GM20000 (cell line): ENCODE measurements around the gene FBN2.
"Not testable (repeated sequence)": the region's sequence is repeated elsewhere in the genome, so short reads cannot be mapped to it uniquely, and the experiment has no call there.

Experiments
- DNase-seq: peaks from one replicate; pipeline ENCODE4 v3.0.0; 2012; ENCODE audit warnings: low spot score
- TF ChIP-seq, protein P1 (sequence below): IDR thresholded peaks from 2 replicates; pipeline ENCODE4 v1.5.1; 2012; ENCODE audit warnings: mild to moderate bottlenecking, control low read depth; ENCODE audit errors: extremely low read depth, missing control alignments

FBN2 gene

DNA sequence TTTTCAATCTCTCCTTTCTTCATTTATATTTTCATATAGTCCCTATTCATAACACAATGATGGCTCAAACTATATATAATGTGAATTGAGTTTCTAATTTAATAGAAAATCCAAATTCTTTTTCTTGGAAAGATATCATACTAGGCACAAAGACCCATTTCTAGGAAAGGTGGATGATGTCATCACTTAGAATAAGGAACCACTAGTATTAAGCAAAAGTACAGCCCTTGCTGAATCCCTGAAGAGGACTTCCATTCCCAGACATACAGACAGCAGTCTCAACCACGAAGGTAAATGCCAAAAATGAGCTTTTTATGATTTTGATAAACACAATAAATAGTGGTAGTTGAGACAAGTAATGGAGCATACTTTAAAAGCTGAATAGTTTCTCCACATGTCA lies 210.0 kb downstream of the FBN2 start:
- no peak for DNase-seq
- TF ChIP-seq, protein P1, sequence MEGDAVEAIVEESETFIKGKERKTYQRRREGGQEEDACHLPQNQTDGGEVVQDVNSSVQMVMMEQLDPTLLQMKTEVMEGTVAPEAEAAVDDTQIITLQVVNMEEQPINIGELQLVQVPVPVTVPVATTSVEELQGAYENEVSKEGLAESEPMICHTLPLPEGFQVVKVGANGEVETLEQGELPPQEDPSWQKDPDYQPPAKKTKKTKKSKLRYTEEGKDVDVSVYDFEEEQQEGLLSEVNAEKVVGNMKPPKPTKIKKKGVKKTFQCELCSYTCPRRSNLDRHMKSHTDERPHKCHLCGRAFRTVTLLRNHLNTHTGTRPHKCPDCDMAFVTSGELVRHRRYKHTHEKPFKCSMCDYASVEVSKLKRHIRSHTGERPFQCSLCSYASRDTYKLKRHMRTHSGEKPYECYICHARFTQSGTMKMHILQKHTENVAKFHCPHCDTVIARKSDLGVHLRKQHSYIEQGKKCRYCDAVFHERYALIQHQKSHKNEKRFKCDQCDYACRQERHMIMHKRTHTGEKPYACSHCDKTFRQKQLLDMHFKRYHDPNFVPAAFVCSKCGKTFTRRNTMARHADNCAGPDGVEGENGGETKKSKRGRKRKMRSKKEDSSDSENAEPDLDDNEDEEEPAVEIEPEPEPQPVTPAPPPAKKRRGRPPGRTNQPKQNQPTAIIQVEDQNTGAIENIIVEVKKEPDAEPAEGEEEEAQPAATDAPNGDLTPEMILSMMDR = no peak

DNA sequence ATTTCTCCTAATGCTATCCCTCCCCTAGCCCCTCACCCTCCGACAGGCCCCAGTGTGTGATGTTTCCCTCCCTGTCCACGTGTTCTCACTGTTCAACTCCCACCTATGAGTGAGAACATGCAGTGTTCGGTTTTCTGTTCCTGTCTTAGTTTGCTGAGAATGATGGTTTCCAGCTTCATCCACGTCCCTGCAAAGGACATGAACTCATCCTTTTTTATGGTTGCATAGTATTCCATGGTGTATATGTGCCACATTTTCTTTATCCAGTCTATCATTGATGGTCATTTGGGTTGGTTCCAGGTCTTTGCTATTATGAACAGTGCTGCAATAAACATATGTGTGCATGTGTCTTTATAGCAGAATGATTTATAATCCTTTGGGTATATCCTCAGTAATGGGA lies 216.6 kb downstream of the FBN2 start:
- DNase-seq = not testable (repeated sequence)

DNA sequence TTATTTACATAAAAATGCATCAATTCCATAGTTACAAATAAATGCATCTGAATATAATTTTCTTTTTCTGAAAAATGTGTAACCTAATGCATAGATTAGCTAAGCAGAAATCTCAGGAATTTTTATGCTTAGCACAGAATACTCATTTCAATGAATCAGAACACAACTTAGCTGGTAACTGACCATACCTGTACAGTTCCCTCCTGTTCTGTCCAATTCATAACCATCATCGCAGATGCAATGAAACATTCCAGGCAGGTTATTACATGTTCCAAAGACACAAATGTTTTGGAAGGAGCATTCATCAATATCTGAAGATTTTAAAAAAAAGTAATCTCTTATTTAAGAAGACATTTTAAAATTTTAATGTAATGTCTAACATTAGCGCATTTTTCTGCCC lies 219.4 kb downstream of the FBN2 start:
- no peak for DNase-seq
- TF ChIP-seq, protein P1 = no peak

DNA sequence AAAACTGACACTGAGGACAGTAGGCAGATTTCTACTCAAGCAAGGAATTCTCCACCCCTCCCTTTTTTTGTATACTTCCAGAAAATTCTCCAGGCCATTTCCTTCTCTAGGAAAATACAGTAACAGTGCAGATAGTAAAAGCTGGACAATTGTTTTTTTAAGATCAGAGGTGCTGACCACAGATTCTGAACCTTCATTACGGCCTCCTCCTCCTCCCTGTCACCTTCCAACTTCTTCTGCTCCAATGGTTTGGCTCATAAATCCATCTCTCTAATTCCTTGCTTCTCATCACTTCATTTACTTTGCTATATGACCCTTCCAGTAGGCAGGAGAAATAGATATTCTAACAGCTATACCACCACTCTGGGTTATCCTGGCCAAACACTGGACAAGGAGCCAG lies 220.6 kb downstream of the FBN2 start:
- TF ChIP-seq, protein P1 = no peak

DNA sequence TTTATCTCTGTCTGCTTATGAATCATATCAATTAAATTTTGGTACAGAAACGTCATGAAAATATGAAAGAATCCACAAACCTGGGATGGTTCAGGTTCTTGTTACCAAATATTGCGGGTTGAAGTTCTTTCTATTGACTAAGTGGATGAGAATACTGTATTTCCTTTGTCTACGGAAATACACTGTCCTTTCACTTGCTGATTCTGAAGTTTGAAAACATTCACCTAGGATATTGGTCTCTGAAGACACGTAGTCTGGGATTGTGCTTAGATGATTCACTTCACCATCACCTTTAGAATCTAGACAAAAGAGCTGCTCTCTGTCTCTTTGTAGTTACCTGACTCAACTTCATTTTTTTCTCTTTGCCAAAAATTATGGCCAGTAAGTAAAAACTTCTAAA lies 222.4 kb downstream of the FBN2 start:
- no peak for DNase-seq
- TF ChIP-seq, protein P1 = no peak

More for the DNA sequence above, 220.6 kb downstream of the FBN2 start:
- no peak for DNase-seq

DNA sequence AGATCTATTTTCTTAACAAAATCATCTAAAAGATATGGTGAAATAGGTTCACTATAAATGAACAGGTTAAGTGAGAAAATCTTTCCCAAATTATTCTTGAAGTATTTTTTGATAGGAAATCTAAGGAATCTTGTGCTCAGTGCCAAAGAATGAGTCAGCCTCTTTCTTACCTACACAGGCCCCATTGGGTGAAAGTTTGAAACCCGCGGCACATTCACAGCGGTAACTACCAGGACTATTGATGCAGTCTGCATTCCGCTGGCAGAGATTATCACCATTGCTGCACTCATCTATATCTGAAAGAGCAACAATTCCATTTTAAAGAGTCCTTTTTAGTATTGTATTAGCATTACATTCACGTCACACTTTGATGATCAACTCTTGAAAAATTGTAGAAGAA lies 232.7 kb downstream of the FBN2 start:
- no peak for DNase-seq
- TF ChIP-seq, protein P1 = no peak

DNA sequence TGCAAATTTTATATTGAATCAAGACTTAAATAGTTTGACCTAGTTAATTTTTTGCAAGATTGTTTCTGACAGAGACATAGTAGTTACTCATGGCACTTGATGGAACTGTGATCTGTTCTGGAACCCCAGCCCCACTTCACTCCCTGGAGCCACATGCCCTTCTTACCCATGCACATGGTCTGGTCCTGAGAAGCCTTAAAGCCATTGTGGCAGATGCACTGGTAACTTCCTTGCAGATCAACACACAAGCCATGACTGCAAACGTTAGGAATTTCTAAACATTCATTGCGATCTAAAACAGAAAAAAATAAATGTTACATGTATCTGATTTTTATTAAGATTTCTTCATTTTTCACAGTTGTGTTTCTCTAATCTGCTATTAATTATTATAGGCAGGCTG lies 233.3 kb downstream of the FBN2 start:
- DNase-seq = no peak
- TF ChIP-seq, protein P1 = no peak

DNA sequence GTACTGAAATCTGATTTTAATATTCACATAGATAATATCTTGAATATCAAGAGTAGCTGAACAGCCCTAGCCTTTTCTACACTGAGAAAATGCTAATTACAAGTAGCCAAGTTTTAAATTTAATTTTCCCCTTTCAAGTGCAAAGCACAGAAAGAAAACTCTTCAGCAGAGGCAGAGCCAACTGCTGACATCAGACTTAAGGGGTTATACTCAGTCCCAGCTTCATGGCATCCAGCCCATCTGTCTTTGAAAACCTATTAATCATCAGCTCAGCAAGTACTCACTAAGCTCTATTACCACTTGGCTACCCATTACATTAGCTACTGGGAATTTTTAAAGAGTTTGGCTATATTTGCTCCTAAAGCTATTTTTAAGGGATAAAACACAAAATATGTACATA lies 234.0 kb downstream of the FBN2 start:
- DNase-seq = no peak

More for the DNA sequence above, 234.0 kb downstream of the FBN2 start:
- TF ChIP-seq, protein P1 = no peak
